GM13977 (cell line): Measurements from ENCODE around the gene CSMD2.

Experiments
- DNase-seq: peaks from one replicate; pipeline ENCODE4 v3.0.0; 2012; ENCODE audit warnings: low spot score
- in situ Hi-C: fragments of 300-500 bp; cut with MboI; formaldehyde crosslinking; loops from one replicate; pipeline ENCODE4 v1.12.0; 2022; ENCODE audit warnings: low sequenced_read_pairs, low pct_unique_long_range_greater_than_20kb, mixed read lengths, inconsistent platforms; ENCODE audit not compliant: unreplicated experiment
- TF ChIP-seq, protein P1 (sequence below): IDR thresholded peaks from 2 replicates; pipeline ENCODE4 v1.5.1; 2012; ENCODE audit warnings: mild to moderate bottlenecking, control low read depth; ENCODE audit not compliant: insufficient read depth; ENCODE audit errors: extremely low read depth, missing control alignments

CSMD2 gene

DNA sequence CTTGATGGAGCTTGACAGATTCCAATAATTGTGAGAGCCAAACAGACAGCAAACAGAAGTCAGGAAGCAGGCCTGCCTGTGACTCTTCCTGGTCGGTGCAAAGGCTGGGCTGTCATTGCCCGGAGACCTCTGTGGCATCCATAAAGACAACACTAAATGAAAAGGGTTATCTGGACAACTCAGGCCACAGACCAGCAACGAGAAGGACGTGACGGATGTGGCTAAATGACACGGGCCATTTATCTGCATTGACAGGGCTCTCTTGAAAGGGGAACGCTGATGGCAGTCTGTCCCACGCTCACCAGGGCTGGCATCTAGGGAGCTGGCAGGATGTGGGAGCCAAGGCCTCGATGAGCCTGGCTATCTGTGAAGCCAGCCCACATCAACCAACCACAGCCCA lies 266.1 kb downstream of the CSMD2 start:
- in situ Hi-C loops, result no loop called here
- no peak for DNase-seq
- TF ChIP-seq, protein P1, sequence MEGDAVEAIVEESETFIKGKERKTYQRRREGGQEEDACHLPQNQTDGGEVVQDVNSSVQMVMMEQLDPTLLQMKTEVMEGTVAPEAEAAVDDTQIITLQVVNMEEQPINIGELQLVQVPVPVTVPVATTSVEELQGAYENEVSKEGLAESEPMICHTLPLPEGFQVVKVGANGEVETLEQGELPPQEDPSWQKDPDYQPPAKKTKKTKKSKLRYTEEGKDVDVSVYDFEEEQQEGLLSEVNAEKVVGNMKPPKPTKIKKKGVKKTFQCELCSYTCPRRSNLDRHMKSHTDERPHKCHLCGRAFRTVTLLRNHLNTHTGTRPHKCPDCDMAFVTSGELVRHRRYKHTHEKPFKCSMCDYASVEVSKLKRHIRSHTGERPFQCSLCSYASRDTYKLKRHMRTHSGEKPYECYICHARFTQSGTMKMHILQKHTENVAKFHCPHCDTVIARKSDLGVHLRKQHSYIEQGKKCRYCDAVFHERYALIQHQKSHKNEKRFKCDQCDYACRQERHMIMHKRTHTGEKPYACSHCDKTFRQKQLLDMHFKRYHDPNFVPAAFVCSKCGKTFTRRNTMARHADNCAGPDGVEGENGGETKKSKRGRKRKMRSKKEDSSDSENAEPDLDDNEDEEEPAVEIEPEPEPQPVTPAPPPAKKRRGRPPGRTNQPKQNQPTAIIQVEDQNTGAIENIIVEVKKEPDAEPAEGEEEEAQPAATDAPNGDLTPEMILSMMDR, result no peak

DNA sequence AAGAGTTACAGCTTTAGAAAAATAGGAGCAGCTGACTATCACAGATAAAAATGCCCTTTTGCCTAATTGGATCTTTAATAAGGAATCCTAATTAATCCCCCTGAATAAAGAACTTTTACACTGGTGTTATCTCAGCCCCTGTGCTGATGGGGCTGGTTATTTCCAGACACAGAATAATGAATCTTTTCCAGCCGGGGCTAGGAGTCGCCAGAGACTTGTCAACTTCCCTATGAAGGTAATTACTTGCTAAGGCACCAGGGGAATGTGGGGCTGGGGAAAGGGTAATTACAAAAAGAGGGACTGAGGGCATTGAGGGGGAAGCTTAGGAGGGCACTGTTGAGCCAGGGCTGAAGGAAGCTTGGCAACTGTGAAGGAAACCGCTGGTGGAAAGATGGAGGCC lies 266.6 kb downstream of the CSMD2 start:
- in situ Hi-C loops, result no loop called here
- TF ChIP-seq, protein P1, result no peak

DNA sequence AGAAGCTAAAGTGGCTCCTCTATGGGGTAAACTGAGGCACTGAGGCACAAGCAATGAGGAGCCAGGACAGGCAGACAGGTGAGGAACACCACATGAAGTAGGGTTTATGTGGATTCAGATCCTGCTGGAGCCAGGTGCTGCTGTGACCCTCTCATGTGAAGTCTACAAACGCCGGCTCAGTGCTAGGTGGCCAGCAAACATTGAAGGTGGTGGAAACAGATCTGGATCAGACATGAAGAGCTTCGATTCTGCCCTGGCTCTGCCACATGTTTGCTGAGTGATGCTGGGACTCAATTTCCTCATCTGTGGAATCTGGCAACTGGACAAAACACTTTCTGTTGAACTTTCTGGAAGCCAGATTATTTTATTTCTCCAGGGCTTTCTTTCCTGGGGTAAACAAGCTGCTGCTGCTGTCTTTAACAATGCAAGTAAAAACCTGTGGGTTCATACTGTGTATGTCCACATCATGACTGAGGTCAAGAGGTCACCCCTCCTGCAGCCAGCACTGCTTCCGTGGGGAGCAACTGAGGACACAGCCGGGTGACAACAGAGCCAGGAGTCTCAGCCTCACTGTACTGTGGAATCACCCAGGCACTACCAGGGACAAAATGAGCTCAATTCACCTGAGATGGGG lies 267.8 kb downstream of the CSMD2 start:
- DNase-seq, result no peak
- TF ChIP-seq, protein P1, result no peak
- in situ Hi-C loops, result no loop called here

More for the DNA sequence above, 266.6 kb downstream of the CSMD2 start:
- no peak for DNase-seq

DNA sequence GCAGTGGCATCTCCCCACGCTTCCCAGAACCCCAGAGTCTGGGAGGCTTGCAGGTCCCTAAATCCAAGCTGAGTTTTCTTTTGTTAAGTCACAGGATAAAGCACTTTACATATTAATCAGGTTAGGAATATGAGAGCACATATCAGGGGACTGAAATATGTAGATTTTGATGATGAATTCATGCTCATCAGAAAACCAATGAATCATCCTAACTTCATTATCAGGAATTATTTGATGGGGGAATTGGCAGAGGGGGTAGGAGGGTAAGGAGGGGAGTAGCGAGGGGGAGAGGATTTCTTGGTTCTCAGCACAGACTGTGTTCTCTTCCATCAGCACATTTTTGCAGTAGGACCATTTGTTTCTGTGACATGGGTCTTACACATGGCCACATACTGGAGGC lies 269.1 kb downstream of the CSMD2 start:
- in situ Hi-C loops, result no loop called here
- no peak for DNase-seq
- TF ChIP-seq, protein P1, result no peak

DNA sequence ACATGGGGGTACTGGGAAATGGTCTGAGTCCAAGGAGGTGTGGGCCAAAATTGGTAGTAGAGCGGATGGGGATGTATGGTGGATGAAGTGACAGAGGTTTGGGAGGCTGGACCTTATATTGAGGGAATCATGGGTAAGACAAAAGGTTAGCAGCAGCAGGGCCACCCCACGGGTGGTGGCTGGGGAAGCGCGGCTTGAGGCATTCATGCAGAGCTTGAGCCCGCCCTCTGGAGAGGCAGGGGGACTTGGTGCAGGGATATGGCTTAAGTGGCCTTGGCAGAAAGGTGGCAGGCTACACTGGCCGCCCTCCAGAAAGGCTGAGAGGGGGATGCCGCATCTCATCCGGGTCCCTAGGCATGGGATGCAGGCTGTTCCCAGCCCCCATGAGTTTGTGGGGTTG lies 269.6 kb downstream of the CSMD2 start:
- DNase-seq, result no peak
- TF ChIP-seq, protein P1, result no peak
- in situ Hi-C loops, result no loop called here

DNA sequence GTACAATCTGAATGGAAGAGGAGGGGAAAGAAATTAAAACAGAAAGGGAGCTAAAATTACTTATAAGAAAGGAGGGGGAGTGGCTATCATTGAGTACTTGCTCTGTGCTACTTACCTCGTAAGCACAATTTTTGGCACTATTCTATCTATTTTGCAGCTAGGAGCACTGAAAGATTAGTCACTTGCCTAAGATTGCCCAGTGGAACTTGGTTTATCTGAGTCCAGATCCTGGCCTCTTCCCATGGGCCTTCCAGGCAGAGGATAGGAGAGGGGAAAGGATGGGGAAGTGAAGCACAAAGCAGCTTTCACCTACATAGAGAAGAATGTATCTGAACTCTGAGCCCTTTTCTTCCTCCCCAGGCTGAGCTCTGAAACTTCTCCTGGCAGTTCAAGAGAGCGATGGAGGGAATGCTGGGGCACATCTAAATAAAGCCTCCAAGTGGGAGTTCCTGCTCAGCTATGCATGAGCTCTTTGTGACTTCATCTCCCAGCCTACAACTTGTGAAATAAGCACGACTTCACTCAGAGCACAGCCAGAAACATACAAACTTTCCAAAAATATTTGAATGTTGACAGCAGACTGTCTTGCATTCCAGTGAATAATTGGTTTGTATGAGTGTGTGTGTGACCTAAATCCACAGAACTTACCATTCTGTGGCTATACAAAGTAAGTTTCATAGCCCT lies 271.7 kb downstream of the CSMD2 start:
- TF ChIP-seq, protein P1, result no peak
- no peak for DNase-seq
- in situ Hi-C loops, result no loop called here
